NOMO-1 (cell line): ENCODE data around the gene SDHA.
"Not testable (repeated sequence)": the region's sequence is repeated elsewhere in the genome, so short reads cannot be mapped to it uniquely, and the experiment has no call there.

ENCODE experiments used
- DNase-seq, 2 experiments: peaks; one replicate each; lab custom pipeline; 2025; ENCODE audit not compliant: unreplicated experiment in 2 of 2; lab: John Stamatoyannopoulos, UW

SDHA gene

GRCh38 chr5:218457-219291 lies 554 bp downstream of the SDHA start:
- DNase-seq = peak; percentile 77 to 79

DNA sequence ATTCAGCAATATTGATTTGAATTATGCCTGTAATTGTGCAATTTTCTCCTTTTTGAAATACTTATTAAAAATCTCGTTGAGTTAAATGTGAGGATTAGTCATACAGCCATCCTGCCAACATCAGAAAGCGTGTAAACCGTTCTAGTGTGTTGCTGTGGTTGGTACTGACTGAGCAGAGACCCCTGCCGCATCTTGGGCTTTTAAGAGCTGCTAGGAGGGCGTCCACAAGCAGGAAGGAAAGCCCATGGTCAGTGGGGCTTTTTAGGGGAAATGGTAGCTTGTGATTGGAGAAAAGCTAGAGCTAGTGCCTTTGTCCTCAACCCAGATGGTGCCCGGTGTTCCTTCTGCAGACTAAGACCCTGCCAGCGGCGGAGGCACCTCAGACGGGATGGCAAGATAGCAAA lies 1.3 kb downstream of the SDHA start:
- no peak for DNase-seq

DNA sequence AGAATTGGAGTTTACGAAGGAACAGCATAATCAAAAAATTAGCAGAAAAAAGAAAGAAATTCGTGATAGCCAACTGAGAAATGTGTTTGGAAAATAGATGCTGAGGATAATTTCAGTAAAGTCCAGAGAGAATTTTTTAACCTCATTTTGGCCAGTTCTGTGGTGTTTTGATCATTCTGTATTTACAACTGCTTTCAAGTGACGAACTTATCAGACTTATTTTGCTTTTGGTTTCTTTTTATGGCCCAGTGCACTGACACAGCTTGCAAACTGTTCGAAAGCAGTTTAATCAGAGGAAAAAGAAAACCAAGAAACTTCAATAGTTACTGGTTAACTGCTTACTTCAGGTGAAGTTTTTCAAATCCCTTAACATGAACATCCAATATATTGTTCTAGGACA lies 1.9 kb downstream of the SDHA start:
- no peak for DNase-seq

DNA sequence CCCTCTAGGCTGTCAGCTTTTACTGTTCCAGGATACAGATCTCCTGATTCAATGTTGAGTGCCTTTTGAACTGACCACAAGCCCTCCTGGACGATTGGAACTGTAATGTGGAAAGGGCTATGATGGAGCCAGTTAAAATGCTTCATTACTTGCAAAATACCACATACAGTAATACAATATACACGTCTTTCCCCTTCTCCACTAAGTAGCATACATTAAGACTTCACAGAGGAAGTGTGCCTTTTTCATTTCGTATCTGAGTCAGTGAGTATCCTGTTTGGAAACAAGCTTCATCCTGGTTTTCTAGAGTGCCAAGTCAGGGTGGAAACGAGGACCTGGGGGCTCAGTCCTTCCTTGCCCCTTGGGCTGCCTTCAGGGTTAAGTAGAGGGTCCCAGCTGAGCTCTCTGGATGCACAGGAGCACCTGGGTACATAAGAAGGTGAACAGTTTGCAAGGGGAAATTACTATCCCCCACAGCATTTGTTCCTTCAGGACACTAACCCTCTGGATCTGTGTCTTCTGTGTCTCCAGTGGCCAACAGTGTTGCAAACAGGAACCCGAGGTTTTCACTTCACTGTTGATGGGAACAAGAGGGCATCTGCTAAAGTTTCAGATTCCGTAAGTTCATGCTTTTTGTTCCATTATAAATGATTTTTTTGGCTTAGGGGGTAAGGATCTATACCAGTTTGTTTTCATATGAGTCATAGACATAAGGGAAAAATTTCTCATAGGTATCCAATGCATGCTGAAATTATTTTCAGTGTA lies 5.0 kb downstream of the SDHA start:
- DNase-seq = not testable (repeated sequence)

DNA sequence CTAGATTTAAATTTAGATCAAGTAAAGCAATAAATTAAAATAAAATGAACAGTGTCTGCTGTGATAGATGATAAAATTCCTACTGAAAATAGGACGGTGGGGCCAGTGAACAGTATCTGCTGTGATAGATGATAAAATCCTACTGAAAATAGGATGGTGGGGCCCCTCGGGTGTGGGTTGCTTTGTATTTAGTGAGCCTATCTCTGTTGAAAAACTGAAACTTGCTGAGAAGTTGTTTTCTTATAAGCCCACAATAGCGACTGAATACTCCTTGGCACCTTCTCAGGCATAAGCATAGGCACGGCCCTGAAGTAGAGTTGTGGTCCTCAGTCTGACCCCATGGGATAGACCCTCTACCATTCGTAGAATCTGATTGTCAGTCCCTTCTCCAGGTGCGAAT lies 5.7 kb downstream of the SDHA start:
- DNase-seq = no peak

- DNase-seq = no peak
These were observed 7.2 kb downstream of the SDHA start for GRCh38 chr5:225334-225733.

DNA sequence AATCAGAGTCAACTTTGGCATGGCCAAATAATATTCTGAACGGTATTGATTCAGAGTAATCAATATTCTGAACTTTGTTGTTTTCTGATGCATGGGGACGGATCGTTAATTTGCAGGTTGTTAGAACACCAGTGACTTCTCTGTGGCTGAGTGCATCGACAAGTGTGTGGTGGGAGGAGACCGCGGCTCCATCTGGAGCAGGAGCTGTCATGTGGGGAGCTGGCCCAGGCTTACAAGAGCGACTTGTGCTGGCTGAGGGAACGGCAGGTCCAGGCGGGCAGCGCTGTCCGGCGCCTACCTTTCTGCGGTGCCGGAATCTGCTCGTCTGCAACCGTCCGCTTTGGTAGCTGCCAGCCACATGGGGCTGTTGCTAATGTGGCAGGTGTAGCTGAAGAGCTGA lies 9.3 kb downstream of the SDHA start:
- not testable (repeated sequence) for DNase-seq

GRCh38 chr5:228886-229285 lies 10.8 kb downstream of the SDHA start:
- DNase-seq = no peak

DNA sequence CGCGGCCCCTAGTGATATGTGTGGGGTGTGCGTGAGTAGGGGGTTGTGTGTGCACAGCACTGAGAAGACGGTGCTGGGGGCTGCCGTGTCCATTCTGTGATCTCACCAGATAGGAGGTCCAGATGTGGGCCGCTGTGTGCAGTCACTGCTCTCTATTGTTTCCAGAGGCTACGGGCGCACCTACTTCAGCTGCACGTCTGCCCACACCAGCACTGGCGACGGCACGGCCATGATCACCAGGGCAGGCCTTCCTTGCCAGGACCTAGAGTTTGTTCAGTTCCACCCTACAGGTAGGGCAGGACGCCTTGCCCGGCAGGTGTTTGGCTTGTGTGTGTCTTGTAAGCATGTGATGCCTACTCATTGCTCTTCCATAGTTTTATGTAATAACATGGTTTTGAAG lies 12.6 kb downstream of the SDHA start:
- DNase-seq = no peak

DNA sequence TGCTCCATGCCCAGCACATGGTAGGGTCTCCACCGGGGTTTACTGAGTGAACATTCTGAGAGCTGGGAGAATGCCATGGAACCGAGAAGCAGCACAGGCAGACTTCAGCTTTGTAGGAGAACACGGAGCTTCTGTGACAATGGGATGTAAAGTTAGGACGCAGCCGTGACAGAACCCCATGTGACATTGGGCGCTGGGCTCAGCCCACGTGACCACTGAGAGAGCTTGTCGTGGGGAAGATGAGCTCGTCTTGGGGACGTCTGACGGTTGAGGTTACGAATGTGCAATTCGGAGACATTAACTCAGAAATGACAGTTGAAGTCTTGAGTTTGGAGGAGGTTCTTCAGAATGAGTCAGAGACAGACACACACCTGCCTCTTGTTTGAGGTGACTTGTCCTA lies 13.5 kb downstream of the SDHA start:
- DNase-seq = no peak

GRCh38 chr5:233426-233825 lies 15.3 kb downstream of the SDHA start:
- not testable (repeated sequence) for DNase-seq

GRCh38 chr5:234450-234849 lies 16.3 kb downstream of the SDHA start:
- DNase-seq = no peak

GRCh38 chr5:235527-235926 lies 17.4 kb downstream of the SDHA start:
- not testable (repeated sequence) for DNase-seq

GRCh38 chr5:237931-238330 lies 19.8 kb downstream of the SDHA start:
- DNase-seq = not testable (repeated sequence)

DNA sequence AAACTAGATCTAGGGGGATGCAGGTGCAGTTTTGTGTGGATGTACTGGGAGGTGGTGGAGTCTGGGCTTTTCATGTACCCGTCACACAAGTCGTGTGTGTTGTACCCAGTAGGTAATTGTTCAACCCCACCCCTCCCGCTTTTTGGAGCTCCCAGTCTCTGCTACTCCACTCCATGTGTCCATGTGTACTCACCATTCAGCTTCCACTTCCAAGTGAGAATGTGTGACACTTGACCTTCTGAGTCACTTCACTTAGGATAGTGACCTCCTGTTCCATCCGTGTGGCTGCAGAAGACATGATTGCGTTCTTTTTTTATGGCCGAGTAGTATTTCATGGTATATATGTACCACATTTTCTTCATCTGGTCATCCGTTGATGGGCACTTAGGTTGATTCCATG lies 22.4 kb downstream of the SDHA start:
- not testable (repeated sequence) for DNase-seq

- not testable (repeated sequence) for DNase-seq
These were observed 23.0 kb downstream of the SDHA start for GRCh38 chr5:241045-241669.

DNA sequence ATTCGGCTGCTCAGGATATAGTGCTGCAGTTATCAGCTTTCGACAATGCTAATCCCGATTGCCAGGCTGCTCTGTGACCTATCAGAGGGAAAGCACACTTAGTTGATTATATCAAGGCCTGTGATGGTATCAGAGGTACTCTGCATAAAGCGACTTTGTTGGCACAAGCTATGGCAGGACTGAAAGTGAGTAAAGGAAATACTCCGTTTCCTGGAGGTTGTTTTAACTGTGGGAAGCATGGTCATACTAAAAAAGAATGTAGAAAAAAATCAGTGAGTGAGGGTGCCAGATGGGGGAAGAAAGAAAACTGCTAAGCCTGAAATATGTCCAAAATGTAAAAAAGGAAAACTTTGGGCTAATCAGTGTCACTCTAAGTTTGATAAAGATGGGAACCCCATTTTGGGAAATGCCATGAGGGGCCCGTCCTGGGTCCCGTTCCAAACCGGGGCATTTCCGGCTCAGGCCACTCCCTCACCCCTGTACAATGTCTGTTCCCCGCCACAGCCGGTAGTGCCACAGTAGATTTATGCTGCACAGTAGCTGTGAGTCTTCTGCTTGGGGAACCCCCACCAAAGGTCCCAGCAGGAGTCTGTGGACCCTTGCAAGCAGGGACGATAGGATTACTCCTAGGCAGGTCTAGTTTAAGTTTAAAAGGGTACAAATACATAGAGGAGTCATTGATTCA lies 25.7 kb downstream of the SDHA start:
- DNase-seq = not testable (repeated sequence)

- not testable (repeated sequence) for DNase-seq
These were observed 27.6 kb downstream of the SDHA start for GRCh38 chr5:245717-246116.

DNA sequence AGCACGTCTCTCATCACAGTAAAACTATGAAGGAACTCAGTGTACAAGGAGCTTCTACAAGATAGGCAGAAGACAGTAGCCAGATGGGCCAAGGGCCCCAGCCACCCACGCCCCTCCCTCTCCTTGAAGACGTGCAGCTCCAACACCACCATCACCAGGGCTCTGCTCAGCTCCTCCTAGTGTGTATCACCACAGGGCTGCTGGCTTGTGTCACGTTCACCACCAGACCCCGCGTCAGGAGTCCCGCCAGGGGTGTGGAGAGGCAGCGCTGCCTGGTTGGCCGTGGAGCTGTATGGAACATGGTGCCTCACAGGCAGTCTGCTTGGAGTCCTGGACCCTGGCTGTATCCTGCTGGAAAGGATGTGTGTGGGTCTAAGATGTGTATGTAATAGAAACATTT lies 32.3 kb downstream of the SDHA start:
- not testable (repeated sequence) for DNase-seq

- DNase-seq = not testable (repeated sequence)
These were observed 32.9 kb downstream of the SDHA start for GRCh38 chr5:251016-251415.

- DNase-seq = not testable (repeated sequence)
These were observed 33.4 kb downstream of the SDHA start for GRCh38 chr5:251538-251937.
